KG1 (cell line): ENCODE measurements around the gene SLC24A2.

Experiments used
- DNase-seq: peaks from one replicate; lab custom pipeline; 2025; lab: John Stamatoyannopoulos, UW

SLC24A2 gene

GRCh38 chr9:19757745-19758144, 31.1 kb downstream of the SLC24A2 start:
- no peak for DNase-seq

- no peak for DNase-seq
Observed at GRCh38 chr9:19754921-19755320, 33.9 kb downstream of the SLC24A2 start.

GRCh38 chr9:19748278-19749126, 40.3 kb downstream of the SLC24A2 start:
- DNase-seq: no peak

- no peak for DNase-seq
Observed at GRCh38 chr9:19746223-19746622, 42.6 kb downstream of the SLC24A2 start.

- no peak for DNase-seq
Observed at GRCh38 chr9:19741178-19741577, 47.7 kb downstream of the SLC24A2 start.
